IMR-90 (cell line): ENCODE data around the gene ITIH5. TPM values are rescaled to one million over a fixed set of nuclear protein-coding genes. Genes with fewer than 3 reads are reported as not detected.

Experiments used
- ATAC-seq: fragments of 200-7000 bp; cut with Tn5 transposase; 2 replicates; pipeline ENCODE4 v1.9.1; 2020; ENCODE audit warnings: low read depth, mild to moderate bottlenecking, moderate library complexity
- BruUV-seq: library from RNA; stranded (reverse); fragments of 400-500 nt; replicated peaks from 2 replicates; lab custom pipeline; 2021; lab: Mats Ljungman, UMichigan
- CTCF ChIA-PET: fragments of 300-600 bp; formaldehyde crosslinking; extraction: SDS; loops from one replicate; lab custom pipeline; 2021; ENCODE audit warnings: antibody characterized with exemption; lab: Yijun Ruan, JAX
- POLR2A ChIA-PET: fragments of 300-600 bp; sonication (Branson Sonifier 250); formaldehyde crosslinking; loops from one replicate; lab custom pipeline; 2022; ENCODE audit warnings: antibody characterized with exemption; ENCODE audit not compliant: unreplicated experiment; lab: Charles Lee
- DNase-seq: peaks from one replicate; pipeline ENCODE4 v3.0.0; 2013
- H2AFZ ChIP-seq: replicated peaks from 2 replicates; pipeline ENCODE3; 2013; ENCODE audit warnings: low read length, mild to moderate bottlenecking; ENCODE audit not compliant: poor library complexity
- H2AK5ac ChIP-seq: 2 replicates; pipeline ENCODE4 v1.6.1; 2013; ENCODE audit warnings: low read depth, low read length, inconsistent platforms
- H2AK9ac ChIP-seq: replicated peaks from 2 replicates; pipeline ENCODE3; 2013; ENCODE audit warnings: mild to moderate bottlenecking, low read depth, low read length, moderate library complexity; ENCODE audit not compliant: poor library complexity
- H2BK120ac ChIP-seq: 2 replicates; pipeline ENCODE4 v1.6.1; 2013; ENCODE audit warnings: low read depth, low read length, inconsistent platforms
- H2BK15ac ChIP-seq: 3 replicates; pipeline ENCODE4 v1.6.1; 2013; ENCODE audit warnings: low read depth, low read length, inconsistent platforms
- H2BK20ac ChIP-seq: 2 replicates; pipeline ENCODE4 v1.6.1; 2013; ENCODE audit warnings: low read depth, mild to moderate bottlenecking, inconsistent platforms, low read length, moderate library complexity
- H2BK5ac ChIP-seq: 2 replicates; pipeline ENCODE4 v1.6.1; 2013; ENCODE audit warnings: mild to moderate bottlenecking, low read depth, low read length, inconsistent platforms; ENCODE audit not compliant: poor library complexity, severe bottlenecking
- H3K14ac ChIP-seq: replicated peaks from 2 replicates; pipeline ENCODE4 v1.6.1; 2013; ENCODE audit warnings: low read depth, low read length, inconsistent platforms
- H3K18ac ChIP-seq: 2 replicates; pipeline ENCODE4 v1.6.1; 2013; ENCODE audit warnings: low read depth, low read length, control low read depth
- H3K23ac ChIP-seq: 2 replicates; pipeline ENCODE4 v1.6.1; 2013; ENCODE audit warnings: low read depth, low read length, inconsistent platforms
- H3K27ac ChIP-seq: 2 replicates; pipeline ENCODE4 v1.5.1; 2013; ENCODE audit warnings: mild to moderate bottlenecking, control low read depth, low read length; ENCODE audit not compliant: insufficient read depth
- H3K27me3 ChIP-seq: 2 replicates; pipeline ENCODE4 v1.6.1; 2013; ENCODE audit warnings: low read length; ENCODE audit not compliant: control insufficient read depth, insufficient read depth
- H3K36me3 ChIP-seq: 2 replicates; pipeline ENCODE4 v1.6.1; 2013; ENCODE audit warnings: low read length, mixed read lengths; ENCODE audit not compliant: control insufficient read depth, insufficient read depth
- H3K4ac ChIP-seq: 2 replicates; pipeline ENCODE4 v1.6.1; 2013; ENCODE audit warnings: low read depth, low read length, inconsistent platforms
- H3K4me1 ChIP-seq: 2 replicates; pipeline ENCODE4 v1.6.1; 2013; ENCODE audit warnings: low read length, mixed read lengths; ENCODE audit not compliant: control insufficient read depth, insufficient read depth
- H3K4me2 ChIP-seq: 2 replicates; pipeline ENCODE4 v1.6.1; 2013; ENCODE audit warnings: low read depth, mild to moderate bottlenecking, control low read depth, low read length, moderate library complexity
- H3K4me3 ChIP-seq: 2 replicates; pipeline ENCODE4 v1.5.1; 2013; ENCODE audit warnings: low read depth, mild to moderate bottlenecking, control low read depth, low read length, moderate library complexity; ENCODE audit not compliant: insufficient read depth
- H3K56ac ChIP-seq: 2 replicates; pipeline ENCODE4 v1.6.1; 2013; ENCODE audit warnings: low read length, inconsistent platforms; ENCODE audit not compliant: insufficient read depth; ENCODE audit errors: extremely low read depth
- H3K79me1 ChIP-seq, 2 experiments: 2 replicates each; pipeline ENCODE4 v1.6.1; 2013; ENCODE audit warnings: low read length in 2 of 2, inconsistent platforms in 1 of 2, low read depth in 1 of 2
- H3K9ac ChIP-seq: 2 replicates; pipeline ENCODE4 v1.6.1; 2013; ENCODE audit warnings: low read depth, low read length, control low read depth
- H3K9me1 ChIP-seq: 2 replicates; pipeline ENCODE4 v1.6.1; 2013; ENCODE audit warnings: low read length, inconsistent platforms; ENCODE audit not compliant: insufficient read depth
- H3K9me3 ChIP-seq: 2 replicates; pipeline ENCODE4 v1.6.1; 2013; ENCODE audit warnings: low read length; ENCODE audit not compliant: control insufficient read depth, insufficient read depth
- H4K20me1 ChIP-seq: 2 replicates; pipeline ENCODE4 v1.6.1; 2013; ENCODE audit warnings: low read length, inconsistent platforms; ENCODE audit not compliant: insufficient read depth
- H4K5ac ChIP-seq: 2 replicates; pipeline ENCODE4 v1.6.1; 2013; ENCODE audit warnings: mild to moderate bottlenecking, low read depth, low read length, control low read depth
- H4K8ac ChIP-seq, 2 experiments: 2 replicates each; pipeline ENCODE4 v1.6.1; 2013; ENCODE audit warnings: low read depth in 2 of 2, low read length in 2 of 2, control low read depth in 1 of 2, inconsistent platforms in 1 of 2
- H4K91ac ChIP-seq: 2 replicates; pipeline ENCODE4 v1.6.1; 2013; ENCODE audit warnings: low read depth, low read length, inconsistent platforms; ENCODE audit not compliant: insufficient read depth
- BHLHE40 ChIP-seq: fragments of 150-350 bp; IDR thresholded peaks from 2 replicates; pipeline ENCODE4 v1.6.1; 2016; ENCODE audit warnings: mild to moderate bottlenecking, low read depth, low read length
- CEBPB ChIP-seq: IDR thresholded peaks from 2 replicates; pipeline ENCODE4 v1.6.1; 2012; ENCODE audit warnings: low read depth, low read length, improper control_type of control experiment
- CHD1 ChIP-seq: IDR thresholded peaks from 2 replicates; pipeline ENCODE4 v1.6.1; 2012; ENCODE audit warnings: low read depth, low read length, improper control_type of control experiment
- CTCF ChIP-seq: conservative IDR thresholded peaks from 2 replicates; pipeline ENCODE4 v1.5.1; 2012; ENCODE audit warnings: mild to moderate bottlenecking, low read depth, low read length, improper control_type of control experiment
- ELK1 ChIP-seq: fragments of 150-350 bp; IDR thresholded peaks from 2 replicates; pipeline ENCODE4 v1.6.1; 2016; ENCODE audit warnings: low read depth, mild to moderate bottlenecking, low read length, moderate library complexity, borderline replicate concordance
- FOS ChIP-seq: fragments of 150-350 bp; IDR thresholded peaks from 2 replicates; pipeline ENCODE4 v1.6.1; 2016; ENCODE audit warnings: low read depth, low read length
- MAFK ChIP-seq: IDR thresholded peaks from 2 replicates; pipeline ENCODE4 v1.6.1; 2012; ENCODE audit warnings: low read depth, low read length, improper control_type of control experiment
- MAZ ChIP-seq: IDR thresholded peaks from 2 replicates; pipeline ENCODE4 v1.6.1; 2012; ENCODE audit warnings: low read depth, mild to moderate bottlenecking, low read length, improper control_type of control experiment, moderate library complexity, borderline replicate concordance
- MXI1 ChIP-seq: IDR thresholded peaks from 2 replicates; pipeline ENCODE4 v1.6.1; 2012; ENCODE audit warnings: low read depth, mild to moderate bottlenecking, low read length, moderate library complexity, borderline replicate concordance
- NFE2L2 ChIP-seq: fragments of 150-350 bp; IDR thresholded peaks from 2 replicates; pipeline ENCODE4 v1.6.1; 2016; ENCODE audit warnings: low read depth, mild to moderate bottlenecking, low read length
- POLR2A ChIP-seq: IDR thresholded peaks from 2 replicates; pipeline ENCODE4 v1.6.1; 2012; ENCODE audit warnings: mild to moderate bottlenecking, low read depth, low read length
- RAD21 ChIP-seq: IDR thresholded peaks from 2 replicates; pipeline ENCODE4 v1.6.1; 2012; ENCODE audit warnings: low read length, improper control_type of control experiment
- RCOR1 ChIP-seq: IDR thresholded peaks from 2 replicates; pipeline ENCODE4 v1.6.1; 2012; ENCODE audit warnings: mild to moderate bottlenecking, low read length, improper control_type of control experiment; ENCODE audit not compliant: insufficient replicate concordance
- RFX5 ChIP-seq: IDR thresholded peaks from 2 replicates; pipeline ENCODE4 v1.8.0; 2012; ENCODE audit warnings: low read depth, mild to moderate bottlenecking, low read length, moderate library complexity
- SMC3 ChIP-seq: fragments of 150-350 bp; IDR thresholded peaks from 2 replicates; pipeline ENCODE4 v1.6.1; 2016; ENCODE audit warnings: low read depth, mild to moderate bottlenecking, antibody characterized with exemption, low read length, moderate library complexity
- USF2 ChIP-seq: fragments of 150-350 bp; IDR thresholded peaks from 2 replicates; pipeline ENCODE4 v1.6.1; 2017; ENCODE audit warnings: mild to moderate bottlenecking, antibody characterized with exemption, low read length, low read depth
- WGBS, 2 experiments: methylation state at CpG; one replicate each; pipeline versions ENCODE4 v1.1.5 to v1.1.7; 2013; ENCODE audit warnings: missing lambda C conversion rate in 2 of 2; ENCODE audit not compliant: insufficient read length in 1 of 2; ENCODE audit errors: extremely low coverage in 2 of 2; 5-methylcytosine and 5-hydroxymethylcytosine counted together
- dilution Hi-C: fragments of 300-500 bp; cut with HindIII; formaldehyde crosslinking; loops from one replicate; pipeline ENCODE4 v1.14.3; 2018; ENCODE audit warnings: low sequenced_read_pairs; ENCODE audit not compliant: unreplicated experiment
- in situ Hi-C: fragments of 300-500 bp; cut with MboI; formaldehyde crosslinking; loops from 3 replicates; pipeline ENCODE4 v1.14.3; 2019; ENCODE audit warnings: low sequenced_read_pairs, inconsistent platforms, mixed read lengths
- intact Hi-C: fragments of 100-400 bp; cut with micrococcal nuclease; formaldehyde crosslinking; loops from 2 replicates; pipeline ENCODE4 v1.10.0; 2022
- polyA plus RNA-seq, 3 experiments: library from polyadenylated mRNA; depleted of rRNA; stranded (reverse); fragments of >200 nt; gene quantifications; 2 replicates each; pipeline ENCODE4 v1.2.3, GENCODE V29; 2012; ENCODE audit warnings: low replicate concordance in 1 of 3
- total RNA-seq: library from RNA; depleted of rRNA; stranded (reverse); fragments of >200 nt; gene quantifications from 2 replicates; pipeline ENCODE4 v1.2.3, GENCODE V29; 2012

ITIH5 gene
- total and polyA plus RNA-seq, 2 of the 4 experiments (the other 2 are of a cell fraction): under 0.01 to 0.07 TPM

- POLR2A ChIA-PET: interaction anchor here (0.6 kb wide), 1 partner anchor 101 kb away, joined by 7 read pairs; no protein-coding TSS in a partner anchor
Observed at GRCh38 chr10:7625836-7626235, 40.9 kb downstream of the ITIH5 start.

More at GRCh38 chr10:7625836-7626235, 40.9 kb downstream of the ITIH5 start:
- CTCF ChIA-PET: interaction anchor here (0.7 kb wide), 1 partner anchor 102 kb away, joined by 3 read pairs; no protein-coding TSS in a partner anchor
- no peak overlapping the region for H2AK5ac ChIP-seq
- no peak overlapping the region for H2AFZ ChIP-seq
- in situ Hi-C loops (no loop called here), intact Hi-C loops (no loop called here), dilution Hi-C loops (no loop called here)
- H3K23ac ChIP-seq: no peak overlapping the region
- H4K91ac ChIP-seq: no peak overlapping the region
- 73% methylated on average over 4 of the region's 7 CpGs; no CpG with 5 or more reads in 1 of the 2 experiments for WGBS, 2 experiments
- TF ChIP-seq CTCF (no peak), RCOR1 (no peak), FOS (no peak), BHLHE40 (no peak), ELK1 (no peak), USF2 (no peak), MAFK (no peak), MAZ (no peak), NFE2L2 (no peak), POLR2A (no peak), SMC3 (no peak), RAD21 (no peak), CEBPB (no peak), MXI1 (no peak), RFX5 (no peak), CHD1 (no peak)
- no peak overlapping the region for H3K18ac ChIP-seq
- H2BK15ac ChIP-seq: no peak overlapping the region
- no peak overlapping the region for H3K4me2 ChIP-seq
- no peaks in the 10 kb centered on the region for H4K20me1 ChIP-seq
- H2BK20ac ChIP-seq: no peak overlapping the region
- H3K27me3 ChIP-seq: no peaks in the 10 kb centered on the region
- H4K5ac ChIP-seq: no peak overlapping the region
- no peak overlapping the region for H3K27ac ChIP-seq
- no peak overlapping the region for H3K4me3 ChIP-seq
- 0 out of 2 replicates have a peak, but pooled peaks cover 3% of the 10 kb centered on the region for H3K9me3 ChIP-seq
- H4K8ac ChIP-seq: no peak overlapping the region
- no peak for ATAC-seq
- DNase-seq: no peak
- H2BK120ac ChIP-seq: no peak overlapping the region
- no peaks in the 10 kb centered on the region for H3K4me1 ChIP-seq
- H3K4ac ChIP-seq: no peak overlapping the region
- H3K36me3 ChIP-seq: no peaks in the 10 kb centered on the region
- BruUV-seq: no TSS peak
- no peaks in the 10 kb centered on the region for H3K9me1 ChIP-seq
- H3K14ac ChIP-seq: no peak overlapping the region
- no peak overlapping the region for H3K9ac ChIP-seq
- no peak overlapping the region for H3K56ac ChIP-seq
- H3K79me1 ChIP-seq: no peaks in the 10 kb centered on the region
- H2BK5ac ChIP-seq: no peak overlapping the region
- peak overlapping the region; percentile 65 for H2AK9ac ChIP-seq
